Kidney (tissue), 14 donors: Measurements from ENCODE around the gene PELI3. TPM values are rescaled to one million over a fixed set of nuclear protein-coding genes. Genes with fewer than 3 reads are reported as not detected.
"Not testable (repeated sequence)": the region's sequence is repeated elsewhere in the genome, so short reads cannot be mapped to it uniquely, and the experiment has no call there.

Experiments
- DNase-seq, 5 donors: peaks; one replicate each; pipeline ENCODE4 v3.0.0-alpha.2; 2013 to 2020
- FAIRE-seq: peaks from 2 replicates; lab custom pipeline; 2012; peaks lifted over from hg19 to GRCh38; lab: Jason Lieb, UNC
- H3K27ac ChIP-seq, 2 donors: one replicate each; pipeline ENCODE4 v1.7.0; 2013; ENCODE audit warnings: low read depth in 2 of 2, low read length in 2 of 2, inconsistent platforms in 1 of 2
- H3K27me3 ChIP-seq: one replicate; pipeline ENCODE4 v1.7.1; 2013; ENCODE audit warnings: low read length, inconsistent platforms; ENCODE audit not compliant: control insufficient read depth, insufficient read depth
- H3K36me3 ChIP-seq, 3 donors: one replicate each; pipeline versions ENCODE4 v1.7.0 to v1.7.1; 2013; ENCODE audit warnings: low read length in 3 of 3, control low read depth in 1 of 3, inconsistent platforms in 1 of 3; ENCODE audit not compliant: insufficient read depth in 3 of 3, control insufficient read depth in 2 of 3
- H3K4me1 ChIP-seq, 3 donors: one replicate each; pipeline versions ENCODE4 v1.7.0 to v1.7.1; 2013; ENCODE audit warnings: low read length in 3 of 3, inconsistent platforms in 1 of 3, low read depth in 1 of 3; ENCODE audit not compliant: control insufficient read depth in 2 of 3, insufficient read depth in 2 of 3
- H3K4me3 ChIP-seq, 3 donors: one replicate each; pipeline versions ENCODE4 v1.7.0 to v1.8.1; 2013; ENCODE audit warnings: low read length in 3 of 3, control low read depth in 1 of 3, inconsistent platforms in 1 of 3
- H3K9ac ChIP-seq, 3 donors: one replicate each; pipeline versions ENCODE4 v1.7.0 to v1.7.1; 2013; ENCODE audit warnings: low read length in 3 of 3, control low read depth in 1 of 3, inconsistent platforms in 1 of 3
- H3K9me3 ChIP-seq, 3 donors: one replicate each; pipeline versions ENCODE4 v1.7.0 to v1.7.1; 2013; ENCODE audit warnings: low read length in 3 of 3, control low read depth in 1 of 3, inconsistent platforms in 1 of 3; ENCODE audit not compliant: control insufficient read depth in 2 of 3, insufficient read depth in 1 of 3
- intact Hi-C: fragments of 100-400 bp; cut with DNase I; formaldehyde crosslinking; loops from one replicate; pipeline ENCODE4 v1.11.1; 2022
- polyA plus RNA-seq: library from polyadenylated mRNA; stranded (reverse); fragments of 350-450 nt; fragmentation: Illumina TruSeq; extraction: RNeasy Lipid Tissue Mini Kit (QIAGEN cat#74804); gene quantifications from one replicate; pipeline ENCODE4 v1.2.3, GENCODE V29; 2014; ENCODE audit warnings: low read depth, low replicate concordance; ENCODE audit not compliant: insufficient read depth
- total RNA-seq: library from RNA; stranded (reverse); fragmentation: NEBNext Ultra II Directional; extraction: Animal tissue kit (Norgen Biotek cat#: 25700); gene quantifications from one replicate; pipeline ENCODE4 v1.2.1, GENCODE V29; 2021
- TF ChIP-seq, protein P1 (sequence below): IDR thresholded peaks from 3 replicates; pipeline ENCODE4 v1.5.1; 2012; ENCODE audit warnings: mild to moderate bottlenecking, moderate library complexity, borderline replicate concordance; ENCODE audit not compliant: insufficient read depth; ENCODE audit errors: extremely low read depth
- donor health status: control.
- donor health status: control.
- donor health status: control.
- donor health status: control.
- donor health status: control.
- donor health status: DM: yes; HTN: yes; CAD: no.
- donor health status: Normal renal cell carcinoma (clear cell type).

The PELI3 gene
- total and polyA plus RNA-seq, 2 donors from 2014 or later, result 8.1 to 9.1 TPM

DNA sequence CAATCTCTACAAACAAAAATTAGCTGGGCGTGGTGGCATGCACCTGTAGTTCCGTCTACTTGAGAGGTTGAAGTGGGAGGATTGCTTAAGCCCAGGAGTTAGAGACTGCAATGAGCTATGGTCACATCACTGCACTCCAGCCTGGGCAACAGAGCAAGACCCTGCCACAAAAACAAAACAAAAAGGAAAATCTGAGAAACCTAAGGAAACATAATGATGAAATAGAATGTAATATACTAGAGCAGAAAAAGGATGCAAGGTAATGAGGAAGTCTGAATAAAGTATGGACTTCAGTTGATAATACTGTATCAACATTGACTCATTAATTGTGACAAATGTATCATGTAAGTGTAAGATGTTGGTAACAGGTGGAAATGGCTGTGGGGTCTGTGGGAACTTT lies 37.8 kb upstream of the PELI3 start:
- TF ChIP-seq, protein P1, sequence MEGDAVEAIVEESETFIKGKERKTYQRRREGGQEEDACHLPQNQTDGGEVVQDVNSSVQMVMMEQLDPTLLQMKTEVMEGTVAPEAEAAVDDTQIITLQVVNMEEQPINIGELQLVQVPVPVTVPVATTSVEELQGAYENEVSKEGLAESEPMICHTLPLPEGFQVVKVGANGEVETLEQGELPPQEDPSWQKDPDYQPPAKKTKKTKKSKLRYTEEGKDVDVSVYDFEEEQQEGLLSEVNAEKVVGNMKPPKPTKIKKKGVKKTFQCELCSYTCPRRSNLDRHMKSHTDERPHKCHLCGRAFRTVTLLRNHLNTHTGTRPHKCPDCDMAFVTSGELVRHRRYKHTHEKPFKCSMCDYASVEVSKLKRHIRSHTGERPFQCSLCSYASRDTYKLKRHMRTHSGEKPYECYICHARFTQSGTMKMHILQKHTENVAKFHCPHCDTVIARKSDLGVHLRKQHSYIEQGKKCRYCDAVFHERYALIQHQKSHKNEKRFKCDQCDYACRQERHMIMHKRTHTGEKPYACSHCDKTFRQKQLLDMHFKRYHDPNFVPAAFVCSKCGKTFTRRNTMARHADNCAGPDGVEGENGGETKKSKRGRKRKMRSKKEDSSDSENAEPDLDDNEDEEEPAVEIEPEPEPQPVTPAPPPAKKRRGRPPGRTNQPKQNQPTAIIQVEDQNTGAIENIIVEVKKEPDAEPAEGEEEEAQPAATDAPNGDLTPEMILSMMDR, result no peak
- H3K27ac ChIP-seq, result no peak overlapping the region
- H3K4me1 ChIP-seq, result no peaks in the 10 kb centered on the region
- no peaks in the 10 kb centered on the region for H3K27me3 ChIP-seq
- no peaks in the 10 kb centered on the region for H3K9me3 ChIP-seq
- no peaks in the 10 kb centered on the region for H3K36me3 ChIP-seq
- H3K4me3 ChIP-seq, result no peak overlapping the region
- intact Hi-C loops, result no loop called here
- DNase-seq, result no peak
- no peak for FAIRE-seq
- no peak overlapping the region for H3K9ac ChIP-seq

DNA sequence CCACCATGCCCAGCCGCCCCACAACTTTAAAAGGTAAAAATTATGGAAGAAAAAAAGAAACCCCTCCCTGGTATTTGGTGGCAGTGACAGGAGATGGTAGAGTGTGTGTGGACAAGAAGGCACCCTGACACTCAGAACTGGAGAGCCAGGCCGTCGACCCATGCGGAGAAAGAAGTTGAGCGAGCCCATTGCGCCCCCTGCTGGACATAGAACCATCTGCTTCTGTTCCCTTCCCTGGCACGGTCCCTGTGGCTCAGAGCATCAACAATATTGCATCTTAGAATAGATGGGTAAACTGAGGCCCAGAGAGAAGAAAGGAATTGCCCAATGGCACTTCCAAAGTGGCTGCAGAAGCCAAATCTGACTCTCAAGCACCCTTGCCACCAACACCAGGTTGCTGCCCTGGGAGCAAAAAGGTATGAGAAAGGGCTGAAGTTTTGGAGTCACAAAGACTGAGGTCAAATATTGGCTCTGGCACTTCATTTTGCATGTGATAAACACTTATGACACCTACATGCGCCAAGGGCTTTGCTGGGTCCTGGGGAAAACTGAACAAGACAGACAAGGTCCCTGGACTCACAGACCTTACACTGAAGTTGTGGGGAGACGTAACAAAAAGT lies 36.6 kb upstream of the PELI3 start:
- H3K4me1 ChIP-seq, result no peaks in the 10 kb centered on the region
- DNase-seq, result peak; percentile 58 to 81 (median 65)
- H3K4me3 ChIP-seq, result no peak overlapping the region
- no peak overlapping the region for H3K27ac ChIP-seq
- TF ChIP-seq, protein P1, result peak; percentile 67
- no peak overlapping the region for H3K9ac ChIP-seq
- H3K36me3 ChIP-seq, result peaks cover 0 to 3% (median 0%) of the 10 kb centered on the region in 3 donors
- intact Hi-C loops, result no loop called here
- no peaks in the 10 kb centered on the region for H3K9me3 ChIP-seq
- H3K27me3 ChIP-seq, result no peaks in the 10 kb centered on the region
- FAIRE-seq, result no peak

DNA sequence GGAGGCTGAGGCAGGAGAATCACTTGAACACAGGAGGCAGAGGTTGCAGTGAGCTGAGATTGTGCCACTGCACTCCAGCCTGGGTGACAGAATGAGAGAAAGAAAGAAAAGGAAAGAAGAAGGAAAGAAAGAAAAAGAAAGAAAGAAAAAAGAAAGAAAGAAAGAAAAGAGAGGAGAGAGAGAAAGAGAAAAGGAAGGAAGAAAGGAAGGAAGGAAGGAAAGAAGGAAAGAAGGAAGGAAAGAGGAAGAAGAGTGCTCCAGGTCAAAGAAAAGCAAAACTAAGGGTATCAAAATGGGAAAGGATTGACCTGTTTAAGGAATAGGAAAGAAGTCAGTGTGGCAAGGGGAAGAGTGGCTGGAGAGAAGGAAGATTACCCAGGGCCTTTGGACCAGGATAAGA lies 35.4 kb upstream of the PELI3 start:
- H3K36me3 ChIP-seq, H3K9ac ChIP-seq, intact Hi-C loops, H3K4me1 ChIP-seq, H3K4me3 ChIP-seq, DNase-seq, H3K27me3 ChIP-seq, FAIRE-seq, H3K27ac ChIP-seq, H3K9me3 ChIP-seq: not testable (repeated sequence)

DNA sequence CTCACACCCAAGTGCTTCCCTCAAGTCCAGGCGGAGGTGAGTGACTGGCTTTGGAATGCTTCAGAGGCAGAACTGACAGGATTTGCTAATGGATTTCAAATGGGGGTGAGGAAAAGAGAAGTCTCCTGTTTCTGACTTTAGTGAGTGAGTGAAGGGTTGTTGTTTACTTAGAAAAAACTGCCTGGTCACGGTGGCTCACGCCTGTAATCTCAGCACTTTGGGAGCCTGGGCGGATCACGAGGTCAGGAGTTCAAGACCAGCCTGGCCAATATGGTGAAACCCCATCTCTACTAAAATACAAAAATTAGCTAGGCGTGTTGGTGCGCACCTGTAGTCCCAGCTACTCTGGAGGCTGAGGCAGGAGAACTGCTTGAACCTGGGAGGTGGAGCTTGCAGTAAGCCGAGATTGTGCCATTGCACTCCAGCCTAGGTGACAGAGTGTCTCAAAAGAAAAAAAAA lies 34.8 kb upstream of the PELI3 start:
- DNase-seq, H3K36me3 ChIP-seq, H3K27me3 ChIP-seq, H3K27ac ChIP-seq, intact Hi-C loops, H3K9ac ChIP-seq, H3K9me3 ChIP-seq, FAIRE-seq, H3K4me3 ChIP-seq, H3K4me1 ChIP-seq: not testable (repeated sequence)
